Panc1 (cell line): ENCODE measurements around the gene ZNF775. TPM values are rescaled to one million over a fixed set of nuclear protein-coding genes. Genes with fewer than 3 reads are reported as not detected.

Experiments
- ATAC-seq: fragments of 200-7000 bp; cut with Tn5 transposase; 2 replicates; pipeline ENCODE4 v1.9.1; 2020; ENCODE audit warnings: mild to moderate bottlenecking, moderate library complexity
- BruUV-seq: library from RNA; stranded (reverse); fragments of 400-500 nt; replicated peaks from 2 replicates; lab custom pipeline; 2021; lab: Mats Ljungman, UMichigan
- CTCF ChIA-PET: fragments of 300-600 bp; sonication (Branson Sonifier 250); formaldehyde crosslinking; loops from one replicate; lab custom pipeline; 2022; ENCODE audit warnings: antibody characterized with exemption; lab: Charles Lee
- POLR2A ChIA-PET: fragments of 300-600 bp; sonication (Branson Sonifier 250); formaldehyde crosslinking; loops from one replicate; lab custom pipeline; 2022; ENCODE audit warnings: antibody characterized with exemption; lab: Charles Lee
- DNase-seq: peaks from one replicate; pipeline ENCODE4 v3.0.0-alpha.2; 2010; ENCODE audit warnings: low read depth, low spot score
- H3K27ac ChIP-seq: 2 replicates; pipeline ENCODE4 v1.5.1; 2011; ENCODE audit warnings: mild to moderate bottlenecking, low read length, inconsistent platforms
- H3K27me3 ChIP-seq: fragments of 200-500 bp; sonication (Bioruptor generic); 2 replicates; pipeline ENCODE4 v1.6.0; 2014; ENCODE audit warnings: low read length, inconsistent platforms; ENCODE audit not compliant: control insufficient read depth, insufficient read depth
- H3K36me3 ChIP-seq: fragments of 200-500 bp; sonication (Bioruptor generic); 2 replicates; pipeline ENCODE4 v1.5.1; 2014; ENCODE audit warnings: inconsistent platforms, mild to moderate bottlenecking, low read length, moderate library complexity; ENCODE audit not compliant: control insufficient read depth, insufficient read depth
- H3K4me1 ChIP-seq: 2 replicates; pipeline ENCODE4 v1.5.1; 2011; ENCODE audit warnings: inconsistent platforms, mild to moderate bottlenecking, low read length, moderate library complexity; ENCODE audit not compliant: control insufficient read depth, insufficient read depth
- H3K4me3 ChIP-seq, 2 experiments: 2 replicates each; pipeline ENCODE4 v1.5.1; 2011 to 2012; ENCODE audit warnings: low read depth in 2 of 2, low read length in 2 of 2, mild to moderate bottlenecking in 2 of 2, inconsistent platforms in 1 of 2, moderate library complexity in 1 of 2
- H3K9me3 ChIP-seq: fragments of 200-500 bp; sonication (Bioruptor generic); 2 replicates; pipeline ENCODE4 v1.5.1; 2014; ENCODE audit warnings: low read depth, mild to moderate bottlenecking, inconsistent platforms, low read length, moderate library complexity; ENCODE audit not compliant: control insufficient read depth, insufficient read depth
- POLR2AphosphoS5 ChIP-seq: IDR thresholded peaks from 2 replicates; pipeline ENCODE4 v1.6.1; 2012; ENCODE audit warnings: mild to moderate bottlenecking, low read depth, low read length, moderate library complexity
- SIN3A ChIP-seq: IDR thresholded peaks from 2 replicates; pipeline ENCODE4 v1.6.1; 2012; ENCODE audit warnings: low read depth, mild to moderate bottlenecking, low read length, moderate library complexity, borderline replicate concordance; ENCODE audit not compliant: insufficient read depth
- TCF7L2 ChIP-seq: IDR thresholded peaks from 2 replicates; pipeline ENCODE4 v1.6.1; 2011; ENCODE audit warnings: mild to moderate bottlenecking, low read depth, low read length, inconsistent platforms
- in situ Hi-C: cut with HindIII; loops from 2 replicates; pipeline ENCODE4 v1.10.0; 2016; ENCODE audit warnings: low sequenced_read_pairs, low pct_unique_long_range_greater_than_20kb
- intact Hi-C: fragments of 100-400 bp; cut with micrococcal nuclease; formaldehyde crosslinking; loops from one replicate; pipeline ENCODE4 v1.10.0; 2022; ENCODE audit not compliant: unreplicated experiment
- total RNA-seq: library from RNA; stranded (reverse); gene quantifications from one replicate; pipeline ENCODE4 v1.2.1, GENCODE V29; 2021; ENCODE audit not compliant: unreplicated experiment
- TF ChIP-seq, protein P1 (sequence below), 2 experiments: IDR thresholded peaks; 2 replicates each; pipeline ENCODE4 v1.6.1; 2011 to 2012; ENCODE audit warnings: low read depth in 2 of 2, control low read depth in 1 of 2, low read length in 1 of 2, mild to moderate bottlenecking in 1 of 2, moderate library complexity in 1 of 2; ENCODE audit not compliant: insufficient read depth in 1 of 2
- TF ChIP-seq, protein P2 (sequence below): fragments of 450-650 bp; IDR thresholded peaks from 2 replicates; pipeline ENCODE4 v1.5.1; 2017; ENCODE audit warnings: mild to moderate bottlenecking

Gene ZNF775
- total RNA-seq, 1 experiment from 2014 or later: 14.7 TPM

DNA sequence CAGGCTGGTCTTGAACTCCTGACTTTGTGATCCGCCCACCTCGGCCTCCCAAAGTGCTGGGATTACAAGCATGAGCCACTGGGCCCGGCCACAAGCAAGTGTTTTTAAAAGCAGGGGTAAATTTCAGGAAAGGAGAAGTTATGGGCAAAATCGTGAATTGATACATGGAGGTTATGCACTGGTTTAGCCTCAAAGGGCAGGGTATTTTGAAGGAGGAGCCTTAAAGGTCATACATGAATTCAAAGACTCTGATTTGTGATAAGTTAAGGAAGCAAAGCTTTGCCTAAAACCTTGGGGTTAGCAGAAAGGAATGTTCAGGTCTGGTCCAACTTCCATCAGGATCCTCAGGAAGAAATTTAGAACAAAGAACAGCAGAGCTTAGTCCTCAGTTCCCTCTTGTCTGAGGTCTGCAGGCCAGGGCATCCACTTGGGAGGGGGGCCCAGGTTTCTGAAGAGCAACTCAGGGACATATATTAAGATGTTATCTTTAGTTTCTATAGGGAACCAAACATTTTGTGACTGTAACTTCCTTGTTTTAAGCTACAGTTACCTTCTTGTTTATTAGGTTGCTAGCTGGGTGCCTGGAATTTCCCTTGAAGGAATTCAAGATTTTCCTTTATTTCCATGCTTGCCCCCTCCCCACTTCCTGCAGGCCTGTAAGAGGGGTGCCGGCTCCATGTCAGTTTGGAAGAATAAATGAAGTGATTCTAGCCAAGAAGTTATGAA lies 13.3 kb upstream of the ZNF775 start:
- intact Hi-C loops (no loop called here), in situ Hi-C loops (no loop called here)
- no peak for DNase-seq
- ChIA-PET CTCF (no interaction called here), POLR2A (interaction anchor here (0.6 kb wide), 1 partner anchor 22 kb away, joined by 4 read pairs; no protein-coding TSS in a partner anchor)
- Histone ChIP-seq H3K4me3 (no peak overlapping the region), H3K27me3 (no peaks in the 10 kb centered on the region), H3K9me3 (no peaks in the 10 kb centered on the region), H3K36me3 (peaks cover 5% of the 10 kb centered on the region; the same call in 1 of the 2 replicates), H3K27ac (peak overlapping the region; percentile 79), H3K4me1 (peaks cover 33% of the 10 kb centered on the region)
- TF ChIP-seq, protein P1, sequence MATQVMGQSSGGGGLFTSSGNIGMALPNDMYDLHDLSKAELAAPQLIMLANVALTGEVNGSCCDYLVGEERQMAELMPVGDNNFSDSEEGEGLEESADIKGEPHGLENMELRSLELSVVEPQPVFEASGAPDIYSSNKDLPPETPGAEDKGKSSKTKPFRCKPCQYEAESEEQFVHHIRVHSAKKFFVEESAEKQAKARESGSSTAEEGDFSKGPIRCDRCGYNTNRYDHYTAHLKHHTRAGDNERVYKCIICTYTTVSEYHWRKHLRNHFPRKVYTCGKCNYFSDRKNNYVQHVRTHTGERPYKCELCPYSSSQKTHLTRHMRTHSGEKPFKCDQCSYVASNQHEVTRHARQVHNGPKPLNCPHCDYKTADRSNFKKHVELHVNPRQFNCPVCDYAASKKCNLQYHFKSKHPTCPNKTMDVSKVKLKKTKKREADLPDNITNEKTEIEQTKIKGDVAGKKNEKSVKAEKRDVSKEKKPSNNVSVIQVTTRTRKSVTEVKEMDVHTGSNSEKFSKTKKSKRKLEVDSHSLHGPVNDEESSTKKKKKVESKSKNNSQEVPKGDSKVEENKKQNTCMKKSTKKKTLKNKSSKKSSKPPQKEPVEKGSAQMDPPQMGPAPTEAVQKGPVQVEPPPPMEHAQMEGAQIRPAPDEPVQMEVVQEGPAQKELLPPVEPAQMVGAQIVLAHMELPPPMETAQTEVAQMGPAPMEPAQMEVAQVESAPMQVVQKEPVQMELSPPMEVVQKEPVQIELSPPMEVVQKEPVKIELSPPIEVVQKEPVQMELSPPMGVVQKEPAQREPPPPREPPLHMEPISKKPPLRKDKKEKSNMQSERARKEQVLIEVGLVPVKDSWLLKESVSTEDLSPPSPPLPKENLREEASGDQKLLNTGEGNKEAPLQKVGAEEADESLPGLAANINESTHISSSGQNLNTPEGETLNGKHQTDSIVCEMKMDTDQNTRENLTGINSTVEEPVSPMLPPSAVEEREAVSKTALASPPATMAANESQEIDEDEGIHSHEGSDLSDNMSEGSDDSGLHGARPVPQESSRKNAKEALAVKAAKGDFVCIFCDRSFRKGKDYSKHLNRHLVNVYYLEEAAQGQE (IDR thresholded peaks at IDR 0.05; ENCODE audit: insufficient read depth in 1 of 2, low read depth in 2 of 2, low read length in 1 of 2): no peak
- TF ChIP-seq, protein P2, sequence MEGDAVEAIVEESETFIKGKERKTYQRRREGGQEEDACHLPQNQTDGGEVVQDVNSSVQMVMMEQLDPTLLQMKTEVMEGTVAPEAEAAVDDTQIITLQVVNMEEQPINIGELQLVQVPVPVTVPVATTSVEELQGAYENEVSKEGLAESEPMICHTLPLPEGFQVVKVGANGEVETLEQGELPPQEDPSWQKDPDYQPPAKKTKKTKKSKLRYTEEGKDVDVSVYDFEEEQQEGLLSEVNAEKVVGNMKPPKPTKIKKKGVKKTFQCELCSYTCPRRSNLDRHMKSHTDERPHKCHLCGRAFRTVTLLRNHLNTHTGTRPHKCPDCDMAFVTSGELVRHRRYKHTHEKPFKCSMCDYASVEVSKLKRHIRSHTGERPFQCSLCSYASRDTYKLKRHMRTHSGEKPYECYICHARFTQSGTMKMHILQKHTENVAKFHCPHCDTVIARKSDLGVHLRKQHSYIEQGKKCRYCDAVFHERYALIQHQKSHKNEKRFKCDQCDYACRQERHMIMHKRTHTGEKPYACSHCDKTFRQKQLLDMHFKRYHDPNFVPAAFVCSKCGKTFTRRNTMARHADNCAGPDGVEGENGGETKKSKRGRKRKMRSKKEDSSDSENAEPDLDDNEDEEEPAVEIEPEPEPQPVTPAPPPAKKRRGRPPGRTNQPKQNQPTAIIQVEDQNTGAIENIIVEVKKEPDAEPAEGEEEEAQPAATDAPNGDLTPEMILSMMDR: no peak
- TF ChIP-seq POLR2AphosphoS5: no peak
- TF ChIP-seq TCF7L2: no peak
- TF ChIP-seq SIN3A: no peak
- BruUV-seq: no TSS peak
- ATAC-seq: no peak

DNA sequence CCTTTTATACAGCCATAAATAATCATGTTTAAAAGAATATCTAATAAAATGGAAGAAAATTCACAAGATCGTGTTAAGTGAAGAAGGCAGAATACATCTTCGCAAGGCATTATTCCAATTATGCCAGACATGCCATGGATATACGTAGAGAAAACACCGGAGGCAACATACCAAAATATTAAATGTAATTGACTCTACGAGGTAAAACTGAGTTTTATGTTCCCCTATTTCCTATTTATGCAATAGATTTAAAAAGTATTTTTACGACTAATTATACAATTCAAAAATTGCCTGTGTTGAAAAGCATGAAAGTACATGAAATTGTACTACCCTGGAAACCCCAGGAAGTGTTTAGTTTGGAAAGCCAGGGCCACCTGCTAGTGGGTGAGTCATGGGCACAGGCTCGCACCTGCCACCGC lies 11.4 kb upstream of the ZNF775 start:
- peak overlapping the region; percentile 96 for H3K27ac ChIP-seq
- intact Hi-C loops: no loop called here

More for the DNA sequence above, 11.4 kb upstream of the ZNF775 start:
- TF ChIP-seq TCF7L2: no peak
- TF ChIP-seq, protein P2: no peak
- no peak for TF ChIP-seq SIN3A
- TF ChIP-seq, protein P1 (IDR thresholded peaks at IDR 0.05; ENCODE audit: insufficient read depth in 1 of 2, low read depth in 2 of 2, low read length in 1 of 2): no peak
- no peak; the same call in 1 of the 2 replicates for TF ChIP-seq POLR2AphosphoS5
- CTCF ChIA-PET: no interaction called here
- ATAC-seq (peak; percentile 78), DNase-seq (no peak)
- BruUV-seq: no TSS peak
- peaks cover 35% of the 10 kb centered on the region for H3K4me1 ChIP-seq
- H3K4me3 ChIP-seq: peak overlapping the region; percentile 96 to 97
- POLR2A ChIA-PET: interaction anchor here (1.8 kb wide), 1 partner anchor 10 kb away, joined by 10 read pairs; no protein-coding TSS in a partner anchor
- in situ Hi-C loops: no loop called here
- no peaks in the 10 kb centered on the region for H3K27me3 ChIP-seq
- H3K36me3 ChIP-seq: peaks cover 5% of the 10 kb centered on the region
- no peaks in the 10 kb centered on the region for H3K9me3 ChIP-seq
